HPDE6-E6E7 (cell line): ENCODE results near the gene ZBED4.

ENCODE experiments used
- DNase-seq: peaks from one replicate; pipeline ENCODE4 v3.0.0; 2011; ENCODE audit warnings: missing footprints; ENCODE audit errors: extremely low spot score

Gene ZBED4

GRCh38 chr22:49903322-49904039 lies 49.8 kb downstream of the ZBED4 start:
- no peak for DNase-seq

- no peak for DNase-seq
Measured at GRCh38 chr22:49904040-49904369, 50.4 kb downstream of the ZBED4 start.

DNA sequence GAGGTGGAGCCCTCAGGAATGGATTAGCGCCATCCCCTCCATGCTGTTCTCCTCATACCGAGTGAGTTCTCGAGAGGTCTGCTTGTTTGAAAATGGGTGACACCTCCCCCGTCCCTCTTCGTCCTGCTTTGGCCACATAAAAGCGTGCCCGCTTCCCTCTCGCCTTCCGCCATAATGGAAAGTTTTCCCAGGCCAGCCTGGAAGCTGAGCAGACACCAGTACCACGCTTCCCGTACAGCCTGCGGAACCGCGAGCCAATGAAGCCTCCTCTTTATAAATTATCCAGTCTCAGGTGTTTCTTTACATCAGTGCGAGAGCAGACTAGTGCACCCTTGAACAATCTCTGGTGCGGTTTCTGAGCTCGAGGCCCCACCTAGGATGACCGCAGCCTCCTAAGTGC lies 51.8 kb downstream of the ZBED4 start:
- no peak for DNase-seq

DNA sequence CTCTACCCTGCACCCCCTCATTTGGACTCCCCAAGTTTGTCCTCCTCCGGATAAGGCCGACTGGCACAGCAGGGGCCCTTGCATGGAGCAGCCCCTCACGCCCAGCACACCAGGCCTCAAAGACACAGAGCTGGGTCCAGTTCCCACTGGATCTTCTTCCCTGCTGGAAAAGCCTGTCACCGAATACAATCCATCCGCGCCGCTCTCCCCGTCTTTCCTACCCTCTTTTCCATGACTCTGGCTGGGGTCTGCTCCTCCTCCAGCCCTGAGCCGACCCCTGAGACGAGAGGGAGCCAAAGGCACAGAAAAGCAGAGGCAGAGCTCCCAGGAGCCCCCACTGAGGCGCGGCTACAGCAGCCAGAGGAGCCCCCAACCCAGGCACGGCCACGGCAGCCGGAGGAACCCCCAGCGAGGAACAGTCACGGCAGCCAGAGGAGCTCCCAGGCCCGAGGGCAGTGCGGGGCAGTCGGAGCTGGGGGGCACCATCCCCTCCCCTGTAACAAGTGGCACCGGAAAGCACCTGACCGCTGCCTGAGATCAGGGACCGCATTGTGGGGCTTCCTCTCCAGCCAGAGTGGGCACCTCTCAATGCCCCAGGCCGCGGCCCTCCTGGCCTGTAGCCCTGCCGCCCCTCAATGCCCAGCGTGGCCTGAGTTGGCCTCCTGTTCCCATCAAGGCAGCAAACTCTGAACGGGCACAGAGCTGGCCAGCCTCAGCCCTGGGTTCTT lies 52.6 kb downstream of the ZBED4 start:
- DNase-seq = no peak

DNA sequence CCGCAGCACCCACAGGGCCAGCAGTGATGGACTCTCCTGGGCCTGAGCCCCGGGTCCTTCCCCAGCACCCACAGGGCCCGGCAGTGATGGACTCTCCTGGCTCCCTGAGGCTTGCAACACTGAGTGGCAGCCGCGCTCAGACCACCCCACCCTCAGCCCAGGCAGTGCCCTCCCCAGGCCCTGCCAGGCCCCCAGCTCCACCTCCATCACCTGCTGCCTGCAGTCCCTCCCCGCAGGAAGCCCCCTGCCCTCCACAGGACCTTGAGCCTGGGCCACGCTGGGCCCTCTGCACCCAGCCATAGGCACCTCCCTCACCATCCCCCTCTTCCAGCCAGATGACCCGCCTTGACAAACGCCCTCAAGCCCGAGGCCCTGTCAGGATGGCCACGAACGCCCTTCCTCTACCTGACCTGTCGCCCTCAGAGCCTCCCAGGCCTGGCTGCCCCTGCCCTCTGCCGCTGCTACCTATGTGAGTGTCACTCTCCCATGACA lies 53.2 kb downstream of the ZBED4 start:
- DNase-seq = no peak

- DNase-seq = no peak
Measured at GRCh38 chr22:49907807-49908206, 54.2 kb downstream of the ZBED4 start.

- no peak for DNase-seq
Measured at GRCh38 chr22:49909476-49910205, 56.0 kb downstream of the ZBED4 start.

GRCh38 chr22:49910229-49911155 lies 56.8 kb downstream of the ZBED4 start:
- no peak for DNase-seq

- no peak for DNase-seq
Measured at GRCh38 chr22:49911881-49912625, 58.4 kb downstream of the ZBED4 start.

- DNase-seq = no peak
Measured at GRCh38 chr22:49913026-49913425, 59.4 kb downstream of the ZBED4 start.

- no peak for DNase-seq
Measured at GRCh38 chr22:49913446-49913845, 59.8 kb downstream of the ZBED4 start.

GRCh38 chr22:49914256-49914655 lies 60.6 kb downstream of the ZBED4 start:
- no peak for DNase-seq

- no peak for DNase-seq
Measured at GRCh38 chr22:49915610-49916009, 62.0 kb downstream of the ZBED4 start.

GRCh38 chr22:49916831-49917230 lies 63.2 kb downstream of the ZBED4 start:
- DNase-seq = no peak

DNA sequence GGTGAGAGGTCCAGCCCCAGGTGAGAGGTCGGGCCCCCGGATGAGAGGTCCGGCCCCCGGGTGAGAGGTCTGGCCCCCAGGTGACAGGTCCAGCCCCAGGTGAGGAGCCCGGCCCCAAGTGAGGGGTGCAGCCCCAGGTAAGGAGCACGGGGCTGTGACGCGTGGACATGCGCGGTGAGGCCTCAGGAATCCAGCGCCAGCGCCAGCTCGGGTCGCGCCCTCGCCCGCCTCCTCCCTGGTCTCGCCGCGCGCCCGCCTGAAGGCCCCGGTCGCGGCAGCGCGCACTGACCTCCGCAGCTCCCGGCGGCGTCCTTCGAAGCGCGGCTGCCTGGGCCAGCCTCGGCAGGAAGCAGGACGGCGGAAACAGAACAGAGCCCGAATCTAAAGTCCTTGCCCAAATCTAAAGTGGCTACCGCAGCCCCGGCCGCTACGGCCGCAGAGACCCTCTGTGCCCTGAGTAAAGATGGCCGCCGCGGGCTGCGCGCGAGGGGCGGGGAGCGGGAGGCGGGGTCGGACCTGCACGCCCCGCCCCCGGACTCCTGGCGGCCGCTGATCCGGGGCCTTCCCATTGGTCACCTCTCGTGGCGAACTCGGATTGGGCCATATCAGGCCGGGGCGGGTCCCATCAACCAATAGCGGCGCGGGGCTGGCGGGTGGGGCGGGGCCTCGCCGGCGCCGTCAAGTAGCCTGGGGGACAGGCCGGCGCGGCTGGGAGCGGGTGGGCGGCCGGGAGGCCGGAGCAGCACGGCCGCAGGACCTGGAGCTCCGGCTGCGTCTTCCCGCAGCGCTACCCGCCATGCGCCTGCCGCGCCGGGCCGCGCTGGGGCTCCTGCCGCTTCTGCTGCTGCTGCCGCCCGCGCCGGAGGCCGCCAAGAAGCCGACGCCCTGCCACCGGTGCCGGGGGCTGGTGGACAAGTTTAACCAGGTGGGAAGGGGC lies 64.6 kb downstream of the ZBED4 start, which contains the start of the genes ALG12 and CRELD2:
Gene ALG12 (minus strand): TSS at position 465 of the 937 bp plus-strand sequence. CDS start 4,673 bp downstream, outside the sequence.
Gene CRELD2 (plus strand): TSS at position 661 of the 937 bp plus-strand sequence. CDS start 136 bp downstream, at position 797.
- DNase-seq = peak; percentile 96

GRCh38 chr22:49918911-49919881 lies 65.6 kb downstream of the ZBED4 start:
- no peak for DNase-seq

- no peak for DNase-seq
Measured at GRCh38 chr22:49920859-49921258, 67.2 kb downstream of the ZBED4 start.
